Measurements from ENCODE around the gene FSHR.

The FSHR gene

GRCh38 chr2:48941908-48942307 is 212.4 kb downstream of the FSHR start:
- DNase-seq (ENCODE audit: low read depth): no peak
- no peak for TF ChIP-seq CTCF (conservative IDR thresholded peaks at IDR 0.05; ENCODE audit: control insufficient read depth, insufficient read depth, low read depth, low read length)
- no peak overlapping the region for H3K4me3 ChIP-seq (ENCODE audit: control insufficient read depth, low read depth, low read length)

GRCh38 chr2:48941456-48941855 is 212.9 kb downstream of the FSHR start:
- no peak for TF ChIP-seq CTCF (conservative IDR thresholded peaks at IDR 0.05; ENCODE audit: control insufficient read depth, insufficient read depth, low read depth, low read length)
- no peak for DNase-seq (ENCODE audit: low read depth)
- no peak overlapping the region for H3K4me3 ChIP-seq (ENCODE audit: control insufficient read depth, low read depth, low read length)

GRCh38 chr2:48940606-48941005 is 213.7 kb downstream of the FSHR start:
- H3K4me3 ChIP-seq (ENCODE audit: control insufficient read depth, low read depth, low read length): no peak overlapping the region
- peak; percentile 31 for DNase-seq (ENCODE audit: low read depth)
- no peak for TF ChIP-seq CTCF (conservative IDR thresholded peaks at IDR 0.05; ENCODE audit: control insufficient read depth, insufficient read depth, low read depth, low read length)

- no peak for TF ChIP-seq CTCF (conservative IDR thresholded peaks at IDR 0.05; ENCODE audit: control insufficient read depth, insufficient read depth, low read depth, low read length)
- no peak for DNase-seq (ENCODE audit: low read depth)
- no peak overlapping the region for H3K4me3 ChIP-seq (ENCODE audit: control insufficient read depth, low read depth, low read length)
Observed at GRCh38 chr2:48939232-48939631, 215.1 kb downstream of the FSHR start.

- H3K4me3 ChIP-seq (ENCODE audit: control insufficient read depth, low read depth, low read length): no peak overlapping the region
- no peak for TF ChIP-seq CTCF (conservative IDR thresholded peaks at IDR 0.05; ENCODE audit: control insufficient read depth, insufficient read depth, low read depth, low read length)
- DNase-seq (ENCODE audit: low read depth): no peak
Observed at GRCh38 chr2:48938231-48938630, 216.1 kb downstream of the FSHR start.

GRCh38 chr2:48934807-48935206 is 219.5 kb downstream of the FSHR start:
- TF ChIP-seq CTCF (conservative IDR thresholded peaks at IDR 0.05; ENCODE audit: control insufficient read depth, insufficient read depth, low read depth, low read length): no peak
- DNase-seq (ENCODE audit: low read depth): no peak
- no peak overlapping the region for H3K4me3 ChIP-seq (ENCODE audit: control insufficient read depth, low read depth, low read length)

- no peak for TF ChIP-seq CTCF (conservative IDR thresholded peaks at IDR 0.05; ENCODE audit: control insufficient read depth, insufficient read depth, low read depth, low read length)
- no peak for DNase-seq (ENCODE audit: low read depth)
- H3K4me3 ChIP-seq (ENCODE audit: control insufficient read depth, low read depth, low read length): no peak overlapping the region
Observed at GRCh38 chr2:48933828-48934497, 220.4 kb downstream of the FSHR start.
